Midbrain (tissue), 1 donor: ENCODE data around the gene SPRED1.

Experiments
- DNase-seq: peaks from one replicate; lab custom pipeline; 2025; lab: John Stamatoyannopoulos, UW

Gene SPRED1

GRCh38 chr15:38252481-38253350 lies at the start of gene SPRED1:
SPRED1 (plus strand) TSS chr15:38252836; CDS start chr15:38253186, 350 bp downstream.
- peak; percentile 71 for DNase-seq

GRCh38 chr15:38205526-38206272 lies 46.9 kb upstream of the SPRED1 start:
- DNase-seq: no peak

GRCh38 chr15:38207621-38208020 lies 45.0 kb upstream of the SPRED1 start:
- no peak for DNase-seq

GRCh38 chr15:38208206-38208605 lies 44.4 kb upstream of the SPRED1 start:
- no peak for DNase-seq

- no peak for DNase-seq
Measured at GRCh38 chr15:38208779-38209178, 43.9 kb upstream of the SPRED1 start.

GRCh38 chr15:38211249-38211648 lies 41.4 kb upstream of the SPRED1 start:
- DNase-seq: no peak

GRCh38 chr15:38211811-38212210 lies 40.8 kb upstream of the SPRED1 start:
- DNase-seq: no peak

GRCh38 chr15:38212729-38213351 lies 39.8 kb upstream of the SPRED1 start:
- no peak for DNase-seq

GRCh38 chr15:38213356-38213755 lies 39.3 kb upstream of the SPRED1 start:
- no peak for DNase-seq

- no peak for DNase-seq
Measured at GRCh38 chr15:38215707-38216106, 36.9 kb upstream of the SPRED1 start.

- DNase-seq: no peak
Measured at GRCh38 chr15:38216763-38217162, 35.9 kb upstream of the SPRED1 start.

- DNase-seq: no peak
Measured at GRCh38 chr15:38217191-38217595, 35.4 kb upstream of the SPRED1 start.

- no peak for DNase-seq
Measured at GRCh38 chr15:38217788-38218609, 34.6 kb upstream of the SPRED1 start.

GRCh38 chr15:38220606-38221273 lies 31.9 kb upstream of the SPRED1 start:
- peak; percentile 30 for DNase-seq

GRCh38 chr15:38224486-38224885 lies 28.1 kb upstream of the SPRED1 start:
- no peak for DNase-seq

- DNase-seq: no peak
Measured at GRCh38 chr15:38225381-38225780, 27.3 kb upstream of the SPRED1 start.

GRCh38 chr15:38226608-38227266 lies 25.9 kb upstream of the SPRED1 start:
- peak; percentile 88 for DNase-seq

- DNase-seq: no peak
Measured at GRCh38 chr15:38227941-38228340, 24.7 kb upstream of the SPRED1 start.

GRCh38 chr15:38228618-38229017 lies 24.0 kb upstream of the SPRED1 start:
- DNase-seq: no peak

- DNase-seq: no peak
Measured at GRCh38 chr15:38229705-38230310, 22.8 kb upstream of the SPRED1 start.
